Measurements from ENCODE around the gene NFKBIE. TPM values are rescaled to one million over a fixed set of nuclear protein-coding genes. Genes with fewer than 3 reads are reported as not detected.
A peak's percentile ranks its signal among the peaks of the same experiment; 100 is the strongest.
"Not testable (repeated sequence)": the region's sequence is repeated elsewhere in the genome, so short reads cannot be mapped to it uniquely, and the experiment has no call there.

NFKBIE gene, protein sequence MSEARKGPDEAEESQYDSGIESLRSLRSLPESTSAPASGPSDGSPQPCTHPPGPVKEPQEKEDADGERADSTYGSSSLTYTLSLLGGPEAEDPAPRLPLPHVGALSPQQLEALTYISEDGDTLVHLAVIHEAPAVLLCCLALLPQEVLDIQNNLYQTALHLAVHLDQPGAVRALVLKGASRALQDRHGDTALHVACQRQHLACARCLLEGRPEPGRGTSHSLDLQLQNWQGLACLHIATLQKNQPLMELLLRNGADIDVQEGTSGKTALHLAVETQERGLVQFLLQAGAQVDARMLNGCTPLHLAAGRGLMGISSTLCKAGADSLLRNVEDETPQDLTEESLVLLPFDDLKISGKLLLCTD
- total RNA-seq (13.2 and 16.7 TPM in 2 replicates), polyA plus RNA-seq (9.6 and 14.0 TPM in 2 replicates)

DNA sequence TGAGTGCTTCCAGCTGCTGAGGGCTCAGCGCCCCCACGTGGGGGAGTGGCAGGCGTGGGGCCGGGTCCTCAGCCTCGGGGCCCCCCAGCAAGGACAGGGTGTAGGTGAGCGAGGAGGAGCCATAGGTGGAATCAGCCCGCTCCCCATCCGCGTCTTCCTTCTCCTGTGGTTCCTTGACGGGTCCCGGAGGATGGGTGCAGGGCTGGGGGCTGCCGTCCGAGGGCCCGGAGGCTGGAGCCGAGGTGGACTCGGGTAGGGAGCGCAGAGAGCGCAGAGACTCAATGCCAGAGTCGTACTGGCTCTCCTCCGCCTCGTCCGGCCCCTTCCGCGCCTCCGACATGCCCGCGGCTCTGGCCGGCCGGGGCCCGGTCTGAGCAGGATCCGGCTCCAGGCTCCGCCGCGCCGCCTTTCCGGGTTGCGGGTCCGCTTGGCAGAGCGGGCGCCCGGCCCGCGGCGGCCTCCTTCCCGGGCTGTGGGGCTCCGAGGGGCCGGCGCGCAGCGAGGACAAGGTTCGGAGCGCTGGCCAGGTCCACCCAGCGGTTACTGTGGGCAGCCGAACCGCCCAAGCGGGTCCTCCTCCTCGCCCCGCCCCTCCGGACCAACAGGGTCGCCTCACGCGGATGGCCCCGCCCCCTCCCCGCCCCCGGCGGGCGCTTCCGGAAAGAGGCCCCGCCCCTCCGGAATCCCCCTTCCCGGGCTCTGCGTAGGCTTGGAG is at the start of gene NFKBIE:
TSS of gene NFKBIE (minus strand) at position 545 of the 715 bp plus-strand sequence. CDS start at position 340, 205 bp downstream.
- peaks cover 23% of the 10 kb centered on the region for H3K4me1 ChIP-seq (ENCODE audit: insufficient read depth)
- H3K27me3 ChIP-seq: peaks cover 20% of the 10 kb centered on the region
- H4K20me1 ChIP-seq (ENCODE audit: insufficient read depth, poor library complexity, severe bottlenecking): peaks cover 10% of the 10 kb centered on the region
- no peaks in the 10 kb centered on the region for H3K9me3 ChIP-seq (ENCODE audit: low read depth)
- H2AFZ ChIP-seq: peak within 1 kb of the TSS; percentile 56
- H3K27ac ChIP-seq: peak within 1 kb of the TSS; percentile 93
- TF ChIP-seq, protein P1, sequence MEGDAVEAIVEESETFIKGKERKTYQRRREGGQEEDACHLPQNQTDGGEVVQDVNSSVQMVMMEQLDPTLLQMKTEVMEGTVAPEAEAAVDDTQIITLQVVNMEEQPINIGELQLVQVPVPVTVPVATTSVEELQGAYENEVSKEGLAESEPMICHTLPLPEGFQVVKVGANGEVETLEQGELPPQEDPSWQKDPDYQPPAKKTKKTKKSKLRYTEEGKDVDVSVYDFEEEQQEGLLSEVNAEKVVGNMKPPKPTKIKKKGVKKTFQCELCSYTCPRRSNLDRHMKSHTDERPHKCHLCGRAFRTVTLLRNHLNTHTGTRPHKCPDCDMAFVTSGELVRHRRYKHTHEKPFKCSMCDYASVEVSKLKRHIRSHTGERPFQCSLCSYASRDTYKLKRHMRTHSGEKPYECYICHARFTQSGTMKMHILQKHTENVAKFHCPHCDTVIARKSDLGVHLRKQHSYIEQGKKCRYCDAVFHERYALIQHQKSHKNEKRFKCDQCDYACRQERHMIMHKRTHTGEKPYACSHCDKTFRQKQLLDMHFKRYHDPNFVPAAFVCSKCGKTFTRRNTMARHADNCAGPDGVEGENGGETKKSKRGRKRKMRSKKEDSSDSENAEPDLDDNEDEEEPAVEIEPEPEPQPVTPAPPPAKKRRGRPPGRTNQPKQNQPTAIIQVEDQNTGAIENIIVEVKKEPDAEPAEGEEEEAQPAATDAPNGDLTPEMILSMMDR (IDR thresholded peaks at IDR 0.05; ENCODE audit: poor library complexity): peak; percentile 49
- TF ChIP-seq EZH2 (IDR thresholded peaks at IDR 0.05; ENCODE audit: borderline replicate concordance): no peak
- H3K36me3 ChIP-seq (replicated peaks; ENCODE audit: insufficient read depth, low read depth): no peaks in the 10 kb centered on the region
- peak; percentile 98 for DNase-seq (ENCODE audit: low spot score)
- peak within 1 kb of the TSS; percentile 98 for H3K4me2 ChIP-seq
- H3K9me2 ChIP-seq (replicated peaks; ENCODE audit: insufficient read depth): no peaks in the 10 kb centered on the region
- 1% methylated on average over 62 of the region's 72 CpGs for WGBS (ENCODE audit: low lambda C conversion rate, missing lambda C conversion rate)
- peak within 1 kb of the TSS; percentile 77 for H3K4me3 ChIP-seq
- peaks cover 27% of the 10 kb centered on the region for H3K79me2 ChIP-seq

DNA sequence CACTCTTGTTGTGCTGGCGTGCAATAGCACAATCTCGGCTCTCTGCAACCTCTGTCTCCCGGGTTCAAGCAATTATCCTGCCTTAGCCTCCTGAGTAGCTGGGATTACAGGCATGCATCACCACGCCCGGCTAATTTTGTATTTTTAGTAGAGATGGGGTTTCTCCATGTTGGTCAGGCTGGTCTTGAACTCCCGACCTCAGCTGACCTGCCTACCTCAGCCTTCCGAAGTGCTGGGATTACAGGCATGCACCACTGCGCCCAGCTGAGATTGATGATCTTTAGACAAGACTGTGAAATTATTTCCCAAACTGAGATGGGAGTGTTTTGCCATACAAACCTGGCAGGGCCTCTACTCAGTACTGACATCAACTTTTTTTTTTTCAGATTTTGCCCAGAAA is 49.3 kb upstream of the NFKBIE start:
- 88% methylated on average over 8 of the region's 8 CpGs for WGBS (ENCODE audit: low lambda C conversion rate, missing lambda C conversion rate)

DNA sequence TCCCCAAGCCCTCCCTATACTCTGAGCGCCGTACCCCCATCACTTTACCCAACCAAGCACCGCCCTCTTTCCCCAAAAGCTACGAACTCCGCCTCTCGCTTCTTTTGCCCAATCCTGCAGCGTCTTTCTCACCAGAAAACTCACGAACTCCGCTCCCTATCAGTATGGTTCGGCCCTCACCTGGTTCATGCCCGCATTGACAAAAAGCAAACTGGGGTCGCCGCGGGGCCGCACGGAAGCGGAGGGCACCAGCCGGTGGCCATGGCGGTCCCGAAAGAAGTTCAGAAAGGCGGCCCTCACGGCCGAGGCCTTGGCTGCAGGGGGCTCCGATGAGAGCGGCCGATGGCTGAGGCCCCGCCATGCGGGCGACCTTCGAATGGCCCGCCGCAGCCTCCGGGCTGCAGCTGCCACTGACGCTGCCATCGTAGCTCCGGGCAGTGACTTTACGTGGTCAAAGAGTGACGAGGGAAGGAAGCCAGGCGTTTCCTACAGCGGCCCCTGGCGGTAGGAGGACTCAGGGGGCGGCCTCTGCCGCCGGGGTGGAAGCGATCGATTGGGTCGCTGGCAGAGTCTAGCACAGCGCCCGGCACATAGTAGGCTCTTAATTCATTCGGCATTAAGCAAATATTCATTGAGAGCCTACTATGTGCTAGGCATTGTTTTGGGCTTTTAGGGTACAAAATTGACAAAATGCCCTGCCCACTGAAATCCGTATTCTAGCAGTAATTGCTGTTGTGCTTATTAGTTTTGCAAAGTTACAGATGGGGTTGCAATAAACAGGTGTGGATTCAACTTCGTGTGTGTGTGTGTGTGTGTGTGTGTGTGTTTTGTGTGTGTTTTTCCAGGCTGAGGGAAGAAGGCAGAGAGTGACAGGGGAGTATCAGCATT is 47.8 kb upstream of the NFKBIE start, which contains the start of gene AARS2:
TSS of gene AARS2 (minus strand) at position 447 of the 888 bp plus-strand sequence. CDS start at position 423, 24 bp downstream.
- peaks cover 13% of the 10 kb centered on the region for H3K79me2 ChIP-seq
- peak within 1 kb of the TSS; percentile 75 for H3K27ac ChIP-seq
- H3K27me3 ChIP-seq: peaks cover 3% of the 10 kb centered on the region
- H3K4me2 ChIP-seq: peak within 1 kb of the TSS; percentile 88
- no peaks in the 10 kb centered on the region for H3K36me3 ChIP-seq (replicated peaks; ENCODE audit: insufficient read depth, low read depth)
- peaks cover 7% of the 10 kb centered on the region for H3K4me1 ChIP-seq (ENCODE audit: insufficient read depth)
- peak within 1 kb of the TSS; percentile 100 for H2AFZ ChIP-seq
- no peaks in the 10 kb centered on the region for H3K9me3 ChIP-seq (ENCODE audit: low read depth)
- peak; percentile 92 for DNase-seq (ENCODE audit: low spot score)
- no peaks in the 10 kb centered on the region for H3K9me2 ChIP-seq (replicated peaks; ENCODE audit: insufficient read depth)
- H3K4me3 ChIP-seq: peak within 1 kb of the TSS; percentile 92
- no peaks in the 10 kb centered on the region for H4K20me1 ChIP-seq (ENCODE audit: insufficient read depth, poor library complexity, severe bottlenecking)
- TF ChIP-seq, protein P1 (IDR thresholded peaks at IDR 0.05; ENCODE audit: poor library complexity): peak; percentile 98
- TF ChIP-seq EZH2 (IDR thresholded peaks at IDR 0.05; ENCODE audit: borderline replicate concordance): no peak
- TF ChIP-seq EZH2phosphoT487 (IDR thresholded peaks at IDR 0.05; ENCODE audit: low read depth, severe bottlenecking, unreplicated experiment): no peak
- WGBS (ENCODE audit: low lambda C conversion rate, missing lambda C conversion rate): 3% methylated on average over 52 of the region's 52 CpGs

More for the DNA sequence above, 49.3 kb upstream of the NFKBIE start:
- not testable (repeated sequence) for H3K27ac ChIP-seq; H3K9me2 ChIP-seq (replicated peaks; ENCODE audit: insufficient read depth); H3K9me3 ChIP-seq (ENCODE audit: low read depth); H3K4me3 ChIP-seq; H3K4me2 ChIP-seq; DNase-seq (ENCODE audit: low spot score); H4K20me1 ChIP-seq (ENCODE audit: insufficient read depth, poor library complexity, severe bottlenecking); H3K36me3 ChIP-seq (replicated peaks; ENCODE audit: insufficient read depth, low read depth); H3K27me3 ChIP-seq; H2AFZ ChIP-seq; H3K4me1 ChIP-seq (ENCODE audit: insufficient read depth)
- H3K79me2 ChIP-seq: peaks cover 13% of the 10 kb centered on the region

Data from hepatocyte (in vitro differentiated cells).